ENCODE results near the gene SVIL. TPM values are rescaled to one million over a fixed set of nuclear protein-coding genes. Genes with fewer than 3 reads are reported as not detected.
"Not testable (repeated sequence)": the region's sequence is repeated elsewhere in the genome, so short reads cannot be mapped to it uniquely, and the experiment has no call there.

Gene SVIL
- total RNA-seq, 1 experiment from 2014 or later, result 166 TPM

DNA sequence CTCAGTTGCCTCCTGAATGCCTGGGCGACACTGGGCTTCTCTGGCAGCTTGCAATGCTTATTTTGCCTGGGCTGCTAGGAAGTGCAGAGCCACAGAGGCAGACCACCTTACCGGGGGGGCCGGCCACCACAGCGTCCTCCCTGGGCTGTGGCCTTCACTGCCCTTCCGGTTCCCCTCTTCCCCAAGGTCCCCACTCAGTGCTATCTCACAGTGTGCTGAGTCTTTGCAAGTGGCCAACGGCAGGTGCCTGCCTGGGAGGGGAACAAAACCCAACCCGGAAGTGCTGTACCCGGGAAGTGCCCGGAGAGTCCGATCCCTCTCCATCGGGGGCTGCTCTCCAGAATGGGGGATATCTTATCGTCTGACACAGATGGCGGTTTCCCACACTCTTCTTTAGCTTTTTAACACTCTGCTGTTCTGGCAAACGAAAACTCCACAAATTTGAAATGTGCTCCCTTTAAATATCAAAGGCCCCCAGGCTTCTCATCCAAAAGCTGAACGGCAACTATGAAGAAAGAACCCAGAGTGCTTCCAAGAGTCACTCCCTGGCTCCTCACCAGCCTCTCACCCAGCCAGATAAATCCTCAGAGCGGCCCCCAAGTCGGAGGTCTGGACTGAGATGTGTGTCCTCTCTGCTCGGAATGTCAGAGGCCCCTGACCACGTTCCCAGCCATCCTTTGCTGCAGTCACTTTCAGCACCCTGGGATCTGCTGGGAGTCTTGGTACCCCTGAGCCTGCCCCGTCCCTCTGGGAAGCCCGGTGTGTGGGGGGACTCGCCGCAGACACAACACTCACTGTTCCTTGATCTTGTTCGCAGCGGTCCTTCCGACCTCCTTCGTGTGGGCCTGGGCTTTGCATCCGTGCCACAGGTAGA is 165.1 kb downstream of the SVIL start:
- Histone ChIP-seq H3K36me3 (ENCODE audit: low read depth) (no peaks in the 10 kb centered on the region), H4K20me1 (ENCODE audit: insufficient read depth) (no peaks in the 10 kb centered on the region)

DNA sequence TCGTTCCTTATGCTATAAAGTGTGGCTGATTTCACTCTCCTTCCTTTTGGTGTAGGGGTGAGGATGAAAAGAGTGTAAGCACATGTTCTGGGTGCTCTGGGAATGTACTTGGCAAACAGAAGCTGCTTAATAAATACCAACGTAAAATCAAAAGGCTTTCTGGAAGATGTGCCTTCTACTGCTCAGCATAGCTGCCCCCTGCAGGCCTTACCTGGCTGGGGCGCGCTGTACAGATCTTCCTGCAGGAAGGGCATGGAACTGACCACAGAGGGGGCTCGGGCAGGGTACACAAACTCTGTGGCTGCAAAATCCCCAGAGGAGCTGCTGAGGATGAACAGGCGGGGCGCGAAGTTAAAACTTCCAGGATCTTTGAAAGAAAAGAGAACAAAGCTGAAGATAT is 169.4 kb downstream of the SVIL start:
- POLR2A ChIA-PET (ENCODE audit: unreplicated experiment), result no interaction called here
- intact Hi-C loops (cut with micrococcal nuclease; ENCODE audit: unreplicated experiment), result no loop called here
- DNase-seq, result no peak
- no peaks in the 10 kb centered on the region for H3K27me3 ChIP-seq (ENCODE audit: insufficient read depth, low read depth)
- H3K36me3 ChIP-seq (ENCODE audit: low read depth), result no peaks in the 10 kb centered on the region
- no peaks in the 10 kb centered on the region for H3K9me2 ChIP-seq (ENCODE audit: insufficient read depth)
- BruUV-seq (replicated peaks), result no TSS peak
- no peaks in the 10 kb centered on the region for H4K20me1 ChIP-seq (ENCODE audit: insufficient read depth)
- CTCF ChIA-PET, result no interaction called here
- H3K4me3 ChIP-seq, result no peak overlapping the region
- no peaks in the 10 kb centered on the region for H3F3A ChIP-seq (ENCODE audit: insufficient read depth, low read depth)
- H3K9me3 ChIP-seq (ENCODE audit: insufficient read depth, low read depth), result no peaks in the 10 kb centered on the region
- no peak overlapping the region for H3K27ac ChIP-seq
- H3K4me1 ChIP-seq (replicated peaks; ENCODE audit: insufficient read depth), result no peaks in the 10 kb centered on the region
- H3K79me2 ChIP-seq (ENCODE audit: low read depth), result no peaks in the 10 kb centered on the region
- no peak overlapping the region for H3K4me2 ChIP-seq
- TF ChIP-seq CTCF (conservative IDR thresholded peaks at IDR 0.05) (no peak; the same call in 1 of the 2 replicates), EZH2 (IDR thresholded peaks at IDR 0.05; ENCODE audit: low read depth) (no peak)
- no peak overlapping the region for H2AFZ ChIP-seq

More for the DNA sequence above, 165.1 kb downstream of the SVIL start:
- intact Hi-C loops (cut with micrococcal nuclease; ENCODE audit: unreplicated experiment), result no loop called here
- DNase-seq, result no peak
- Histone ChIP-seq H3K4me3 (no peak overlapping the region), H3K4me2 (no peak overlapping the region), H3K27ac (no peak overlapping the region), H3K27me3 (ENCODE audit: insufficient read depth, low read depth) (no peaks in the 10 kb centered on the region), H3K4me1 (replicated peaks; ENCODE audit: insufficient read depth) (peaks cover 12% of the 10 kb centered on the region), H3K79me2 (ENCODE audit: low read depth) (no peaks in the 10 kb centered on the region), H3K9me3 (ENCODE audit: insufficient read depth, low read depth) (no peaks in the 10 kb centered on the region), H3F3A (ENCODE audit: insufficient read depth, low read depth) (peaks cover 6% of the 10 kb centered on the region; the same call in 1 of the 2 replicates), H3K9me2 (ENCODE audit: insufficient read depth) (no peaks in the 10 kb centered on the region), H2AFZ (no peak overlapping the region)
- TF ChIP-seq EZH2 (IDR thresholded peaks at IDR 0.05; ENCODE audit: low read depth) (no peak), CTCF (conservative IDR thresholded peaks at IDR 0.05) (no peak)
- BruUV-seq (replicated peaks), result no TSS peak
- CTCF ChIA-PET, result no interaction called here
- POLR2A ChIA-PET (ENCODE audit: unreplicated experiment), result no interaction called here

- BruUV-seq (replicated peaks); CTCF ChIA-PET; H3K27me3 ChIP-seq (ENCODE audit: insufficient read depth, low read depth); H3K4me1 ChIP-seq (replicated peaks; ENCODE audit: insufficient read depth); H4K20me1 ChIP-seq (ENCODE audit: insufficient read depth); H3K4me2 ChIP-seq; POLR2A ChIA-PET (ENCODE audit: unreplicated experiment); H3K27ac ChIP-seq; intact Hi-C loops (cut with micrococcal nuclease; ENCODE audit: unreplicated experiment); H2AFZ ChIP-seq; DNase-seq; H3F3A ChIP-seq (ENCODE audit: insufficient read depth, low read depth); H3K4me3 ChIP-seq; H3K79me2 ChIP-seq (ENCODE audit: low read depth); H3K36me3 ChIP-seq (ENCODE audit: low read depth); H3K9me2 ChIP-seq (ENCODE audit: insufficient read depth); H3K9me3 ChIP-seq (ENCODE audit: insufficient read depth, low read depth): not testable (repeated sequence)
Measured at GRCh38 chr10:29464671-29465171, 170.1 kb downstream of the SVIL start.
